Stimulated activated CD4-positive, alpha-beta T cell treated with anti-CD3 and anti-CD28 coated beads, Interleukin-4, amount 100 ng/mL, for 24 hours (primary cell): ENCODE measurements around the gene PEF1.
"Not testable (repeated sequence)": the region's sequence is repeated elsewhere in the genome, so short reads cannot be mapped to it uniquely, and the experiment has no call there.

Experiments used
- DNase-seq: peaks from one replicate; pipeline ENCODE4 v3.0.0-alpha.2; 2020

Gene PEF1

DNA sequence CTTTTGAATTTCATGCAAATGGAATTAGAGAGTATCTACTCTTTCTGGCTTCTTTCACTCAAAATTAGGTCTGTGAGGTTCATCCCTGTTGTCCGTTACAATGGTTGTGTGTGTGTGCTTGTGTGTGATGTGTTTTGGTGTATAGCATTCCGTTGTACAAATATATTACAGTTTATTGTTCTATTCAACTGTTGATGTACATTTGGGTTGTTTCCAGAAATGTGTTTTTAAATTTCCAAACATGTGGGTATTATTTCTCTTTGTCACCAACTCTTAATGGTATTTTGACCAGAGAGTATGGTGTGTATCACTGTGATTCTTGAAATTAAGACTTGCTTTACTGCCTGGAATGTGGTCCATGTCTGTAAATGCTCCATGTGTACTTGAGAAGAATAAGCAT, 44.0 kb downstream of the PEF1 start:
- no peak for DNase-seq

DNA sequence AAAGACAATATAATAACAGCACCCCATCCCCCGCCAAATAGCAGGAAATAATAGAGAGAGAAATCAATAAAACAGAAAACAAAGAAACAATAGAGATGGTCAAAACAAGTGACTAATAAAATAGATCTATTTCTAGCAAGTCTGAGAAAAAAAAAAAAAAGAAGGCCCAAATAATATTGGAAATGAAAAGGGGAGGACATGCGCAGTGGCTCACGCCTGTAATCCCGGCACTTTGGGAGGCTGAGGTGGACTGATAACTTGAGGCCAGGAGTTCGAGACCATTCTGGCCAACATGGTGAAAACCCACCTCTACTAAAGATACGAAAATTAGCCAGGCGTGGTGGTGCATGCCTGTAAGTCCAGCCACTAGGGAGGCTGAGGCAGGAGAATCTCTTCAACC, 45.7 kb downstream of the PEF1 start:
- no peak for DNase-seq

DNA sequence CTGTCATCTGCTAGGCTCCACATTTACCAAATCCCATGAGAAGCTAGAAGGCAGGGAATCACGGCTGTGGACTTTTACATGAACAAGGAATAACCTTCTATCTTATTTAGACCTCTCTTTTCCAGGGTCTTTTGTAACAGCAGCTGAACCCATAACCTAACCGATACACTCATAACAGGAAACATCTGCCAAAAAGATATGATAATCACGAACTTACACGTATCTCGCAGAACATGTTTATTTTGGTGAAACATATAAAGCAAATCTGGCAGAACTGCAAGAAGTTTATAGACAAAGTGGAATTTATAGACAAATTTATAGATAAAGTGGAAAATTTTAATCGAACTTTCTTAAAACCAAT, 48.0 kb downstream of the PEF1 start:
- DNase-seq = no peak

DNA sequence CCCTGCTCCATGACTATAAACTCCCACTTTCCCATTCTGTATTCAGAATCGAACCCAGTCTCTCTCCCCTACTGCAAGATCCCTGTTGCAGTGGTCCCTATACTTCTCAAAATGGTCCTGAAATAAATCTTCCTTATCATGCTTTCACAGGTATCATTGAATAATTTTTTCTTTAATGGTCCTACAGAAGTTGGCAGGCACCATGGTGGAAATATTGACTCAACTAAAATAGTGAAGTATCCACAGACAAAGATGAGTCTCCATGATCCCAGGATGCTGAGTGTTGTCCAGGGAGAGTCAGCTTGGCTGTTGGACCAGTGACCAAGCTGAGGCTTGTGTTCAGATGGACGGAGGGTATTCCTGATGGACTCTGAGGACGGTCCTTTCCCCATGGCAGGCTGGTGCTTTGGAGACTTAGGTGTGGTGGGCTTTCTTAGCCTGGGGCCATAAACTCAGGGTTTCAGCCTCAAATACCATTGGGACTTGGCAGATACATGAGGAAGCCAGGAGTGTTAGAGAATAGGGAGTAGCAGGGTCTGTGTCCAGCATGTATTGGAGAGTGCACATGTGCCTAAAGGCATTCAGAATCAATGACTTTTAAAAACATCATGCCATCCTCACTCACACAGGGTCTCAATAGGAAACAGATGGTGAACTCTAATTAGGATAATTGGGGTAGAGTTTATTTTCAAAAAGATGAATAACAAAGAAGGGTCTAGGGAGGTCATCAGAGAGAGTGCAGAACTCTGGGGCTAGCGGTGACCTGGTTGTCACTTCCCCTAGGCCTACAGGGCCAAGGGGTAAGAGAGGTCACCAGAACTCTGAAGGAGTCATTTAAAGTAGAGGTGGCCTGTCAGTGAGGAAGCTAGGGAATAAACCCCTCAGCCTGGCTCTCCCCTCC, 48.6 kb downstream of the PEF1 start:
- DNase-seq = no peak

DNA sequence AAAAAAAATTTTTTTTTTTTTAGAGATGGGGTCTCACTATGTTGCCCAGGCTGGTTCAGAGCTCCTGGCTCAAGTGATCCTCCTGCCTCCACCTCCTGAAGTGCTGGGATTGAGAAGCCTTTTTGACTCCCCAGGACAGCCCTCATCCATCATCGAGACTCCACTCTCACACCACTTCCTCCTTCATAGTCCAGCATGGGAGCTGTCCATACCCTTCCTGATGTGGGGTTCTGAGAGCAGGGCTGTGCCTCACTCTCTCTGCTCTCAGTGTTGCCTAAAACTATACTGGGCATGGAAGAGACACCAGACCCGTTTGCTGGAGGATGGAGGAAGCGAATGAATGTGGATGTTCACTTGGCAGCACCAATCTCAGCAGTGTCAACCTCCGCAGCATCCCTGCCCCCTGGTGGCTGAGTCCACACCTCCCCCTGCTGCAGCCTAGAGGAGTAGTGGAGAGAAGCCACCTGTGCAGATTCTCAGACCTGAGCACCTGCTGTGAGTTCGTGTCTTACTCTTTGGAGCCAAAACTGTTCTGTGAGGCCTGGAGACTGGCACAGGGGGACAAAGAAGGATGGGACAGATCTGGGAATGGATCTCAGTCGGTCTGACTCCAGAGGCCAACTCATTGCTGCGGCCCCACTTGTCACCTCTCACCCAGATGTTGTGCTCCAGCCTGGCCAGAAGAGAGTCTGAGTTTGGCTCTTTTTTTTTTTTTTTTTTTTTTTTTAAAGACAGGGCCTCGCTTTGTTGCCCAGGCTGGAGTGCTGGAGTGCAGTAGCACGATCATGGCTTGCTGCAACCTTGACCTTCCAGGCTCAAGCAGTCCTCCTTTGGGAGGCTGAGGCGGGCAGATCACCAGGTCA, 50.7 kb downstream of the PEF1 start:
- DNase-seq = peak; percentile 42

DNA sequence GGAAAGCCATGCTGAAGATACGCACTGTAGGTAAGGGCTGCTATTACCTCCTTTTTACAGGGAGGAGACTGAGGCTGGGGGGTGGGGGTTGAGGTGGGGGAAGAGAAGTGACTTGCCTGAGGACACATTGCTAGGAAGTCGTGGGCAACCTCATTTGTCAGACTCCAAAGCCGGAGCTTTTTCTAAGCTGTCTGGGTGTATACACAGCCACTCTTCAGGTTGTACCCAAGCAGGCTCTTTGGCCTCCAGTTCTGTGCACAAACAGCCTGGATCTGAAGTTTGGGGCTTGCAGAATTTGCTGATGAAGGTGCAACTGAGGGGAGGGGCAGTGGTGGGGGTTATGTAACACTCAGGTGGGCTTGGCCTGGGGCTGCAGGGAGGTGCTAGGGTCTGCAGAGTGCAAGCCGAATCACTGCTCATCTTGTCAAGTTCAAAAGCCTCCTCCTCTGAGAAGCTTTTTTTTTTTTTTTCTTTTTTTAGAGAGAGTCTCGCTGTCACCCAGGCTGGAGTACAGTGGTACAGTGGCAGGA, 51.5 kb downstream of the PEF1 start:
- no peak for DNase-seq

DNA sequence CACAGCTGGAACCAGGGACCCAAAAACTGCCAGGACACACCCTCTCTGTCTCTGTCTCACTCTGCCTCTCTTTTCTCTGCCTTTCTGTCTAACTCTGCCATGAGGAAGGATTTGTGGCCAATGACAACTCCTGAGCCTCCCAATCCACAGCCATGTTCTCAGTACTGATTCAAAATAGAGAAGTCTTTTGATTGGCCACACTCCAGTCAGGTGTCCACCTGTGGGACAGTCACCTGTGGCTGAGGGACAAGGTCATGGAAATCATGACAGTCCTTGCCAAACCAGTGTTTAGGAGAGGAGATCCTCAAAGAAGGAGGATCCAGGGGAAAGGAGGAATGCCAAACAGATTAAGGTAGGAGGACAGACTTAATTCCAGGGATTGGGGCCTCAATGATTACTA, 52.5 kb downstream of the PEF1 start:
- DNase-seq = no peak

DNA sequence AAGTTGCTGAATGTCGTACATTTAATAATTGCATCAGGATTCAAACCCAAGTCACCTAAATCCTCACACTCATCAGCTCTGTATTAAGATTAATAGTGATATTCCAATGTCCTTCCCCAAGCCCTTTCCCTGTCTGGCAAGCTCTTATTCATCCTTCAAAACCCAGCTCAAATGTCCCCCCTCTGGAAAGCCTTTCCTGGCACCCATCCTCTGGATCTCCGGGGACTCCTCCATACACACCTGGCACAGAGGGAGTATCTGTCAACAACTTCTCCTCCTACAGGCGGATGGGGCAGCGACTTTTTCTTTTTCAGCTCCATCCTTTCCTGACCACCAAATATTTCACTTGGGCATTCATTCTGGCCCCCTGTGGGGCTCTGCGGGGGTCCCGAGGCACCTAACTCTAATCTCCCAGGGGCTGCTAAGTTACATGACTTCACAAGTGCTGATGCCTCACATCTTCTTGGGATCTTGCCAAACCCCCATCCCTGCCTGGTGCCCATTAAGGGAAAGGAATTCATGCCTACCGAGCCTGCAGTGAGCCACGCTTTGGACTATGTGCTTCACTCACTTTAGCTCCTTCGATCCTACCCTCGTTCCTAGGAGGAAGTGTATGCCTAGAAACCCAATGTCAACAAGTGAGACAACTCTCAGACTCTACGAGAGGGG, 53.1 kb downstream of the PEF1 start:
- no peak for DNase-seq

DNA sequence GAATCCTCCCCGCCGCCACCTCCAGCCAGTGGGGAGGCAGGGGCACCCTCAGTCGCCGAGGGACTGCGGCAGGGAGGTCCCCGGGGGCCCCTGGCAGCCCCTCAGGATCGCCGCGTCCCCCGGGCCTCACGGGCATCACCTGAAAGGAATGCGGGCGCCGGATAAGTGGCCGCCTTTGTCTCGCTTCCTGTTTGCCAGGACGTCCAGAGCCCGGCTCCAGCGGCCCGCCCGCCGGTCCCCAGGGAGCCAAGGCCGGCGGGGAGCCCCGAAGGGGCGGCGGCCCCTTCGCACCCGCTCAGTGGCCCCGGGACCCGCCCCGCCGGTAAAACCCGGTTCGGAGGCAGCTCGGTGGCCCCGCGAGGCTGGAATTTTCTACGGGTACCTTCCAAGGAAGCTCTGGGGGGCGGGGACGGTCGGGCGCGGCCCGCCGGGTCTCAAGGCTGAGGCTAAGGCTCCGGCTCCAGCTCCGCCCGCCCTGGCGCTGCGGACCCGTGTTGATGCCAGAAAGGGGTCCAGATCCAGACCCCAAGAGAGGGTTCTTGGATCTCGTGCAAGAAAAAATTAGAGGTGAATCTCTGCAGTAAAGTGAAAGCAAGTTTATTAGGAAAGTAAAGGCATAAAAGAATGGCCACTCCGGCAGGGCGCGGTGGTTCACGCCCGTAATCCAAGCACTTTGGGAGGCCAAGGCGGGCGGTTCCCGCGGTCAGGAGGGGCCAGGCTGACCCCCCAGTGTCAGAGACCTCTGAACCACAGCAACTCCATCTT, 55.7 kb downstream of the PEF1 start:
- no peak for DNase-seq

DNA sequence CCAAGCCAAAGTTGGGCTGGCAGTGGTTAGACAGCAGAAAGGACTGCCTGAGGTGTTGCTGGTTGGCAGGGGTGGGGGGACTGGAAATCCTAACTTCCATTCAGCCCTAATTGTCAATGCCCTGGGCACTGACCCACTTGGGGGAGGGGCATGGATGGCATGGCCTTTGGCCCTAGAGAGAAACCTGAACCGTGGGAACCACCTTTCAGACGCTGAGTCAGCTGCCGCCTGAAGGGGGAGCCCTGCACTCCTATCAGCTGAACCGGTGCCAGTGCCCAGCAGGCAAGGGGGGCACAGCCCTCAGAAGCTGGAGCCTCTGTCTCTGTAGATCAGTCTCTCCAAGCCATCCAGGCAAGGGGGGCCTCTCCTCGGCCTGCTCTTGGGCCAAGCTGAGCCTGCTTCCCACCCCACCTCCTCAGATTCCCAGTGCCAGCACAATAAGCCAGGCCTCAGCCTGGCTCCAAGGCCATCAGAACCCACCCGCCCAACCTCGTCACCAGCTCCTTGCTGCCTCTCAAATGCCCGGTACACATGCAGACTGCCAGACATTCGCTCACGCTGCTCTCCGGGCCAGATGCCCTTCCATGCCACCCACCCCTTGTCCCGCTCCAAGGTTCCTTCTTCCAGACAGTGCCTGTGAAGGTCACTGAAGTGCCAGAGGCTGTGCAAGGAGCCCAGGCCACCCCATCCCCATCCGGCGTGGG, 56.8 kb downstream of the PEF1 start:
- DNase-seq = peak; percentile 51

DNA sequence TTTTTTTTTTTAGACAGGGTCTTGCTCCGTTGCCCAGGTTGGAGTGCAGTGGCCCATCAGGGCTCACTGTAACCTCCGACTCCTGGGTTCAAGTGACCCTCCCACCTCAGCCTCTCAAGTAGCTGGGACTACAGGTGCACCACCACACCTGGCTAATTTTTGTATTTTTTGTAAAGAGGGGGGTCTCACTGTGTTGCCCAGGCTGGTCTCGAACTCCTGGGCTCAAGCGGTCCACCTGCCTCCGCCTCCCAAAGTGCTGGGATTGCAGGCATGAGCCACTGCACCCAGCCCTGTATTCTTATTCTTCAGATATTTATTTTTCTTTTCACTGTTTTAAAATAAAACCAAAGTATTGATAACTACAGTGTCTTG, 57.4 kb downstream of the PEF1 start:
- not testable (repeated sequence) for DNase-seq

DNA sequence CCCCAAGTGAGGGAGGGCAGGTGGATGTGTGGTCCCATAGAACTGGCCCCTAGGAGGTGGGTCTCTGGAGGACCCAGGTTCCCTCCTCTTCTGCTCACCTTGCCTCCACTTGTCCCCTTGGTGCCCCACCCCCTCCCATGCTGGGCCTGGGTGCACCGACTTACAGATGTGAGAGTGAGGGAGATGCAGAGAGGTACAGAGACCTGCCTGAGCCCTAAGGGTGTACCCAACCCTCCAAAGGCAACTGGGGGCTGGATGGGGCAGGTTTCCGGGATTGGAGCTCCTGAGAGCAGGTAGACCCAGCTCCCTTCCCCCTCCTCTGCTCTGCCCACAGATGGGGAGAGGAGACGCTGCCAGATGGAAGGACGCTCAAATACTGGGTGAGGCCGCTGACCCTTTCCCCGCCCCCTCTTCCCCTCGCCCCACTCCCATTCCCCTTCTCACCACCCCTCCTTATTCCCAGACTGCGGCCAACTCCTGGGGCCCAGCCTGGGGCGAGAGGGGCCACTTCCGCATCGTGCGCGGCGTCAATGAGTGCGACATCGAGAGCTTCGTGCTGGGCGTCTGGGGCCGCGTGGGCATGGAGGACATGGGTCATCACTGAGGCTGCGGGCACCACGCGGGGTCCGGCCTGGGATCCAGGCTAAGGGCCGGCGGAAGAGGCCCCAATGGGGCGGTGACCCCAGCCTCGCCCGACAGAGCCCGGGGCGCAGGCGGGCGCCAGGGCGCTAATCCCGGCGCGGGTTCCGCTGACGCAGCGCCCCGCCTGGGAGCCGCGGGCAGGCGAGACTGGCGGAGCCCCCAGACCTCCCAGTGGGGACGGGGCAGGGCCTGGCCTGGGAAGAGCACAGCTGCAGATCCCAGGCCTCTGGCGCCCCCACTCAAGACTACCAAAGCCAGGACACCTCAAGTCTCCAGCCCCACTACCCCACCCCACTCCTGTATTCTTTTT, 58.0 kb downstream of the PEF1 start:
- no peak for DNase-seq

DNA sequence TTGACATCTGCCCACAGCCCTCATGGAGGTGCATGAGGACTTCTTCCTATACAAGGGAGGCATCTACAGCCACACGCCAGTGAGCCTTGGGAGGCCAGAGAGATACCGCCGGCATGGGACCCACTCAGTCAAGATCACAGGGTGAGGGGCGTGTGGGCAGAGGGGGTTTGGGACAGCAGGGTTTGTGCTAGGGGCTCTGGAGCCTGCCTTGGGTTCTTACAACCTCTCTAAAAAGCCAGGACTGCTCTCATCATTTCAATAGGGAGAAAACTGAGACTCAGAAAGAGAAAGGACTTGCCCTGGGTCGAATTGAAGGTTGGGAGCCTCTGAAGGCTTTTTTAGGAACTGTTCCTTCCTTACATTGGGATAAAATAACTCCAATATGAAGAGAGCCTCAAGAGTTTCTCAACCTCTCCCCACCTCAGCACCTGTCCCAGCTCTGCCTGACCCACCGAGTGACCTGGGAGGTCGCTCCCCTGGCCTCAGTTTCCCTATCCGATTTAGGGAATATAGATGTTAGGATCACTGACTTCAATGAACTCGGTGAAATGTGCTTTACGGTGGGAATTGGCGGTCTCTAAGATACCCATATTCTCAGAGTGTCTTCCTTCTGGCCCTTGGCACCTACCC, 58.8 kb downstream of the PEF1 start:
- DNase-seq = no peak

DNA sequence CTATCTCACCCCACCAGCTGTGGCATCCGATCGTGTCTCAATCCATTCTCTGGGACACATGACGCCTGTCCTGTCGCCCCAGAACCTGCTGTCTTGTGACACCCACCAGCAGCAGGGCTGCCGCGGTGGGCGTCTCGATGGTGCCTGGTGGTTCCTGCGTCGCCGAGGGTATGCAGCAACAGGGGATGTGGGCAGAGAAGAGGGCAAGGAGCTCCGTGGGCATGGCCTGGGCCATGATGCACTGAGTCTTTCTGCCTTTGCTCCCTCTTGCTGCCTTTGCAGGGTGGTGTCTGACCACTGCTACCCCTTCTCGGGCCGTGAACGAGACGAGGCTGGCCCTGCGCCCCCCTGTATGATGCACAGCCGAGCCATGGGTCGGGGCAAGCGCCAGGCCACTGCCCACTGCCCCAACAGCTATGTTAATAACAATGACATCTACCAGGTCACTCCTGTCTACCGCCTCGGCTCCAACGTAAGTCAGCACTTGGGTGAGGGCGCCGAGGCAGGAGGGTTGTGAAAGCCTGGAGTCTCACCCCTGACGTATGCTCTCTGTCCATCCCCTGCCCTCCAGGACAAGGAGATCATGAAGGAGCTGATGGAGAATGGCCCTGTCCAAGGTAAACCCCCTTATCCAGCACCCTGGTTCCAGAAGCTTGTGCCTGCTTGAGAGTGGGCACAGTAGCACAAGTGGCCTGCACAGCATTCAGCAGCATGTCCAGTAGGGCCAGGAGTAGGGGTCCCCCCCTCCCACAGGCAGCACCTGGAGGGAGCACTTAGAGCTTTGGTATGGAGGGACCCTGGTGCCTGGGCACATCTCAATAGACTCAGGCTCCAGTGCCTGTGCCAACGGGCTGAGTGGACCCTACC, 59.6 kb downstream of the PEF1 start:
- DNase-seq = no peak

DNA sequence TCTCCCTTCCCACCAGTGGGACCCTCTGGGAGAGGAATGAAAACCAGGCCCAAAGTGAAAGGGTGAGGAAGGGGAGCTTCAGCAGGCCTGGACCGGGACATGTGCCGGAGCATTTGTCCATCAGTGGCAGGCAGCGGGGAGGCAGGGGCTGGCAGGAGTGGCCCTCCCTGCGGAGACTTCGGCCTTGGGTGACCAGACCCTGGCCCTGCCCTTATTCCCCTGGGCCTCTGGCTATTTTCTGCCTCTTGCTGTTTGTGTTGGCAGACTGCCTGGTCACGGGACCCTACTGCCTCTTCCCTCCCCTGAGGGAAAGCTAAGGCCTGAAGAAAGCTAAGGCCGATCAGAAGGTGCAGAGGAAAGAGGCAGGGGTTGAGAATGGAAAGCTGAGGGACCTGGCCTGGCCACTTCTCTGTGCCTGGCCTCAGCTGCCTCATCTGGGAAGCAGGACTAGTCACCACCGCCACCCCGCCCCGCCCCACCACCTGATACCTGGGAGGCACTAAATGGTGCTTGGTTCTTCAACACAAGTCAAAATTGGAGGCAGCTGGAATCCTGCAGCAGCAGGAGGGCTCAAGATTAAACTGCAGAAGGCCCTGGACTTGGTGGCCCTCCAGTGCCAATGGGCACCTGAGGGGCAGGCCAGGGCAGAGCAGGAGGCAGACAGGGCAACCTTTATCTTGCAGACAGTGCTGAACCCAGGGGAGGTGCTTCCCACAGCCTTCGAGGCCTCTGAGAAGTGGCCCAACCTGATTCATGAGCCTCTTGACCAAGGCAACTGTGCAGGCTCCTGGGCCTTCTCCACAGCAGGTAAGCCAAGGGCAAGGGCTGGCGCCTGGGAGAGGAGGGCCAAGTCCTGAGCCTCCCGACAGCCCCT, 60.4 kb downstream of the PEF1 start:
- no peak for DNase-seq

DNA sequence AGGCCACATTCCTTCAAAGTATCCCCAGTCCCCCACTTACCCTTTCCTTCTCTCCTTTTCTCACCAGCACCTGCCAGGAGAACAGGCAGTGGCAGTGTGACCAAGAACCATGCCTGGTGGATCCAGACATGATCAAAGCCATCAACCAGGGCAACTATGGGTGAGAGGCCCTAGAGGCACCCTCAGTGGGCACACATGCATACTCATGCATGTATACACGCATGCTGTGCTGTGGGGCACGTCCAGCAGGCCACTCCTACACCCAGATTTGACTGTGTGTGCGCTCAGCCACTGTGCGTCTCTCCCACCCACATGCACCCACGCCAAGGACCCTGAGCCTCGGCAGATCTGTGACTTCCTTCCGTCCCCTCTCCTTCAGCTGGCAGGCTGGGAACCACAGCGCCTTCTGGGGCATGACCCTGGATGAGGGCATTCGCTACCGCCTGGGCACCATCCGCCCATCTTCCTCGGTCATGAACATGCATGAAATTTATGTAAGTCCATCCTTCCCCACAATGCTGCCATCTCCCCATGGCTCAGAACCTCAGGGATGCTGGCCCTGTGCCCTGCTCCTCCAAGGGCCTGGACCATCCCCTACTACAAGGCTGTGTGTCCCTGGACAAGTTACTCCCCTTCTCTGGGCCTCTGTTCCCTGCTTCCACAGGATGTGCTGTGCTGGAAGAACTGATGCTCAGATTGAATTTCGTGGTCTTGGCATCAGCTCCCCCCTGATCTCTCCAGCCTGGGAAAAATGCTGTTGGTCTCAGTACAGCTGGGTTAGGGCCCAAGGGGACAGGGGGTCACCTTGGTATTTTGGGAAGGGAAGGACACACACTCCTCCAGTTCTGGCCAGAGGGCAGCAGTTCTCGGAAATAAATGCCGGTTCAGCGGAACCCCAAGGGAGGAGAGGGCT, 61.3 kb downstream of the PEF1 start:
- DNase-seq = no peak
